Fibroblast of lung (primary cell): Measurements from ENCODE around the gene RBL1.

Experiments
- CTCF ChIP-seq, 2 donors: IDR thresholded peaks in 1 of 2; conservative IDR thresholded peaks in 1 of 2; 1 replicate in 1 of 2; 2 replicates in 1 of 2; pipeline ENCODE4 v1.5.1; 2011 to 2012; ENCODE audit warnings: low read length in 2 of 2, control low read depth in 1 of 2, inconsistent platforms in 1 of 2, low read depth in 1 of 2, mild to moderate bottlenecking in 1 of 2
- EZH2 ChIP-seq: IDR thresholded peaks from 2 replicates; pipeline ENCODE4 v1.5.1; 2012; ENCODE audit warnings: low read length, control low read depth, mild to moderate bottlenecking; ENCODE audit errors: missing control alignments

GRCh38 chr20:37095108-37095598, 644 bp downstream of the RBL1 start:
- TF ChIP-seq CTCF (conservative IDR thresholded peaks at IDR 0.05 in 1 of 2, IDR thresholded peaks at IDR 0.05 in 1 of 2; ENCODE audit: low read depth in 1 of 2, low read length in 2 of 2), result no peak
- TF ChIP-seq EZH2, result no peak
